GM18526 (cell line): Measurements from ENCODE around the gene MSRB1.

Experiments
- POLR2A ChIP-seq: IDR thresholded peaks from 3 replicates; pipeline ENCODE4 v1.6.1; 2011; ENCODE audit not compliant: insufficient read length; ENCODE audit errors: extremely low read depth

MSRB1 gene

GRCh38 chr16:1942810-1943726 is at the start of gene MSRB1:
Gene MSRB1, minus strand, starts transcription at chr16:1943199. Its CDS starts 43 bp downstream, at chr16:1943156.
- peak; percentile 86 for TF ChIP-seq POLR2A

- peak; percentile 68 for TF ChIP-seq POLR2A
Observed at GRCh38 chr16:1991948-1992703, 49.1 kb upstream of the MSRB1 start.

GRCh38 chr16:1991588-1991947 is 48.6 kb upstream of the MSRB1 start:
- TF ChIP-seq POLR2A = no peak

GRCh38 chr16:1991135-1991551 is 48.1 kb upstream of the MSRB1 start:
- peak; percentile 51 for TF ChIP-seq POLR2A

- TF ChIP-seq POLR2A = no peak
Observed at GRCh38 chr16:1990351-1991134, 47.5 kb upstream of the MSRB1 start.

- TF ChIP-seq POLR2A = no peak
Observed at GRCh38 chr16:1990101-1990350, 47.0 kb upstream of the MSRB1 start.

- TF ChIP-seq POLR2A = no peak
Observed at GRCh38 chr16:1989209-1990100, 46.5 kb upstream of the MSRB1 start, which contains the start of gene SYNGR3. Gene SYNGR3, plus strand, starts transcription at chr16:1989970. Its CDS starts 133 bp downstream, at chr16:1990103.

GRCh38 chr16:1987198-1987597 is 44.2 kb upstream of the MSRB1 start:
- TF ChIP-seq POLR2A = no peak

GRCh38 chr16:1985466-1986150 is 42.6 kb upstream of the MSRB1 start:
- no peak for TF ChIP-seq POLR2A

- no peak for TF ChIP-seq POLR2A
Observed at GRCh38 chr16:1984347-1985225, 41.6 kb upstream of the MSRB1 start.

GRCh38 chr16:1983544-1984346 is 40.7 kb upstream of the MSRB1 start, which contains the start of gene GFER:
Gene GFER, plus strand, starts transcription at chr16:1984193. Its CDS starts 26 bp downstream, at chr16:1984219.
- TF ChIP-seq POLR2A = peak; percentile 89

GRCh38 chr16:1982991-1983543 is 40.1 kb upstream of the MSRB1 start:
- no peak for TF ChIP-seq POLR2A
